ENCODE data around the gene S100A4.

Gene S100A4

GRCh38 chr1:153503766-153504165, 41.8 kb downstream of the S100A4 start:
- DNase-seq = no peak

DNA sequence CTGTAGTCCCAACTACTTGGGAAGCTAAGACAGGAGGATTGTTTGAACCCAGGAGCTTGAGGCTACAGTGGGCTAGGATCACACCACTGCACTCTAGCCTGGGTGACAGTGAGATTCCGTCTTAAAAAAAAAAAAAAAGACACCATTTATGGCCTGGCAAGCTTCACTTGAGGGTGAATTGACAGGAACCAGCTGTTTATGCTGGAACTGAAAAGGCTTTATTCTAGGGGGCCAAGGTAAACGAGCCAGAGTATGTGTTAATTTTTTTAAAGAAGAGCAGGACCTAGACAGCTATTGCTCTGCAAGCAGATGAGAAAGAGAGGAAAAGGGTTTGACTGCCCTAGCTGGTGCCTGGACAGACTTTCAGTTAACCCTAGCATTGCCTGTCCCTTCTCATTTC, 46.9 kb downstream of the S100A4 start:
- no peak for DNase-seq

DNA sequence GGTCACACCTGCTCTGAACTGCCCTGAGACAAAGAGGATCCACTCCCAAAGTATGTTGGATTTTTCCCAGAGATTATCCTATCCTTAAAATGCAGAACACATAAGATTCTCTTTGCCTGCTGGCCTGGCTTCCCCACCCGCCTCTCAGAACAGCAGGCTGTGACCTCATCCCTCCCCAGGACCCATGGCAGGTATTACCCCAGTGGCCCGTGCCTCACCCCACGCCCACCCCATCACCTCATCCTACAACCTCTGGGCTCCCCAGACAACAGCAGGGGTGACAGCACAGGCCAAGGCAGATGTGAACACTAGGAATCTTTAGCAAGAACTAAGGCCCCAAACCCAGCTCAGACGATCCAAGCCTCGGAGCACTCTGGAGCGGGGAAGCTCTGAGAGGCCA, 50.1 kb downstream of the S100A4 start:
- DNase-seq = no peak

- peak; percentile 89 for DNase-seq
These were observed 50.5 kb downstream of the S100A4 start for GRCh38 chr1:153494976-153495535.
